Suppressor macrophage treated with lipopolysaccharide for 1 hour (primary cell): ENCODE measurements around the gene TIMM29.

Experiments
- DNase-seq, 3 donors: peaks; one replicate each; pipeline ENCODE4 v3.0.0-alpha.2; 2020 to 2022

Gene TIMM29

DNA sequence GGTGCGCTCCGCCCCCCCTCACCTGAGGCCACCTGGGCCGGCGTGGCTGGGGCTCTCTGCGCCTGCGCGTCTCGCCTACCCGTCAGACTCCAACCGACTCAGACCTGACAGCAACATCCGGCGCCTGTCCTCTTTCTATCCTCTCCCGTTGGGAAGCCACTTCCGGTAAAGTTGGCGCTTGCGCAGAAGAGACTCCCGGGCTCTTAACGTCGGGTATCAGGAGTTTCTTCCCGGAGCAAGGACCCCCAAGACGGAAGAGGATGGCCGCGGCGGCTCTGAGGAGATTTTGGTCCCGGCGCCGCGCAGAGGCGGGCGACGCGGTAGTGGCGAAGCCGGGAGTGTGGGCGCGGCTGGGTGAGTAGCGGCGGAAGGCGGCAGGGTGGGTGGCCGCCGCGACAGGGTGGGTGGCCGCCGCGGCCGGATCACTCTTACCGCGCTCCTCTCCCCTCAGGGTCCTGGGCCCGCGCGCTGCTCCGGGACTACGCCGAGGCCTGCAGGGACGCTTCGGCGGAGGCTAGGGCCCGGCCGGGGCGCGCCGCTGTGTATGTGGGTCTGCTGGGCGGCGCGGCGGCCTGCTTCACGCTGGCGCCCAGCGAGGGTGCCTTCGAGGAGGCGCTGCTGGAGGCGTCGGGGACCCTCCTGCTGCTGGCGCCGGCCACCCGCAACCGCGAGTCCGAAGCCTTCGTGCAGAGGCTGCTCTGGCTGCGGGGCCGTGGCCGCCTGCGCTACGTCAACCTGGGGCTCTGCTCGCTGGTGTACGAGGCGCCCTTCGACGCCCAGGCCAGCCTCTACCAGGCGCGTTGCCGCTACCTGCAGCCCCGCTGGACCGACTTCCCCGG, at the start of gene TIMM29, which contains the start of gene YIPF2:
TIMM29 (plus strand) TSS at position 249 of the 839 bp plus-strand sequence; CDS start at position 261, 12 bp downstream.
YIPF2 (minus strand) TSS at position 77 of the 839 bp plus-strand sequence. CDS start 229 bp downstream, outside the sequence.
- DNase-seq: peak; percentile 96 to 99 (median 99)

- no peak for DNase-seq
Measured at GRCh38 chr19:10881403-10882107, 47.1 kb upstream of the TIMM29 start.

GRCh38 chr19:10882108-10882457, 46.5 kb upstream of the TIMM29 start:
- DNase-seq: no peak

DNA sequence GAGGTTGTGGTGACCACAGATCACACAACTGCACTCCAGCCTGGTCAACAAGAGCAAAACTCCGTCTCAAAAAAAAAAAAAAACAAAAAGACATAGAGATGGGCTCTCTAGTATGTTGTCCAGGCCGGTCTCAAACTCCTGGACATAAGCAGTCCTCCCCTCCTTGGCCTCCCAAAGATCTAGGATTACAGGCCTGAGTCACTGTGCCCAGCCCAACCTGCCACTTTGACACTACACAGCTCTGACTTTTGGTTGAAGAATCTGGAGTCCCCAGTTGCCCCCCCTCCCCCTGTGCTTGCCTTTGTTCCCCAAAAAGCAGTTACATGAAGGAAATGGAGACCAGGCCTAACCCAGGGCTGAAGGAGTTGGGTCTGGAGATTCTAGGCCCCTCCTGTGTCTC, 44.3 kb upstream of the TIMM29 start:
- DNase-seq: peak; percentile 35 to 49 (median 46)

GRCh38 chr19:10885201-10886169, 43.1 kb upstream of the TIMM29 start:
- DNase-seq: no peak

DNA sequence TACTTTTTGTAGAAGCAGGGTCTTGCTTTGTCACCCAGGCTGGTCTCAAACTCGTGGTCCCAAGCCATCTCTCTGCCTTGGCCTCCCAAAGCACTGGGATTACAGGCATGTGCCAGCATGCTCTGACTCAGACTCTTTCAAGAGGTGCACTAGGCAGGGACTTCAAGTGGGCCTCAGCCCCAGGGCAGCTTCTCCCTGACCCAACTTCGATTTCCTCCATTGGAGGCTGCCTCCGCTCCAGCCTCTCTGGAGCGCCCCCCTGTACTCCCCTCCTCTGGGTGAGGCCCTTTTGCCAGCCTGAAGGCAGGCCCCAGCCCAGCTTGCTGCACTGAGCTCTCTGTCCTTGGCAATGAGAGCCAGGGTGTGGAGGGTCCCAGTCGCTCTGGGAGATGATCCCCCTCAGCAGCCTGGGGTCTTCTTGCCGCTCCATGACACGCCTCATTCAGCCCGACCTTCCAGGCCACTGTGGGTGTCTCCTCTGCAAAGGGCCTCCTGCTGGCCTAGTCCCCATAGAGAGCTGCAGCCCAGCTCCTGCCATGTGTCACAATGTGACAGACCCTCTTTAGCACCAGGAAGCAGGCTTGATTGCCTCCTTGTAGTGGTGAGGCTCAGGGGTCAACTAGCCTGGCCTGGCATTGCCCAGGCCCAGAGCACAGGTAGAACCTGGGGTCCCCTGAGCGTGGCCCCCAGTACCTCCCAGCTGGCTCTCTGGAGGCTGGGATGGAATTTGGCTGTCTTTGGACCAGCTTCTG, 40.8 kb upstream of the TIMM29 start:
- no peak for DNase-seq

DNA sequence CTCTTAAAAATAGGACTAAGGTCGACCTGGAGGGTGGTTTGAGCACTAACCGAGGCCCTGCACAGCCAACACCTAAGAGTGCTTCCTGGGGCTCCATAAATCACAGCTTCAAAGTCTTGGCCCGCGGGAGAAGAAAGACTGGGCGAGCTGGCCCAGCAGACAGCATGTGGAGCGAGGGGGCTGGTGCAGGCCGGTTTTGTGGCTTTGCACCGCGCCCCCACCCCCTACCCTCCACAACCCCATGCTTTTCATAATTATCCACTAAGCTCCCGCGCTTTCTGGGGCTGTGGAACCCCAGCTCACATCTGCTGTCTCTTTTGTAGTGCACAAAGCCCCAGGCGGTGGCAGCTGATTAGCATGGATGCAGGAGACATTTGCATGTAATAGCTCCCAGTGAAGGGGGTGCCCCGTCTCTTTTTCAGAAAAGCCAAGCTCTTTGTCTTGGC, 40.2 kb upstream of the TIMM29 start:
- no peak for DNase-seq

GRCh38 chr19:10889880-10890279, 38.7 kb upstream of the TIMM29 start:
- no peak for DNase-seq

- DNase-seq: no peak
Measured at GRCh38 chr19:10891405-10892086, 37.1 kb upstream of the TIMM29 start.

DNA sequence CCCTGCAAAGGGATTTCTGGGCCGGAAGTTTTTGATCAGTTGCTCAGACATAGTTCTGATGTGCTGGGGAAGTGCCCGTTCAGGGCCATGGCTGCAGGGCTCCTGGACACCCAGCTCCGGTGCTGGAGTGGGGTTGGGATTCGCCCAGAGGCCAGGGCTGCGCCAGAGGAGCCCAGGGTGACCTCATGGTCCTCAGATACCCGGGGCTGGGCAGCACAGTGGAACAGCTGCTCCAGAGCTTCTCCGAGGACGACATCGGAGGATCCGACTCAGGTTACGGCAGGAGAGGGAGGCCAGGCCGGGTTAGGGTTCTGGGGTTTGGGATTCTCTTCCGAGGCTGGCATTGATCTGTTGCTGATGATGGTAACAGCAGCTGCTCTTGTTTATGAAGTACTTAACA, 36.4 kb upstream of the TIMM29 start:
- no peak for DNase-seq

- no peak for DNase-seq
Measured at GRCh38 chr19:10894911-10895213, 33.7 kb upstream of the TIMM29 start.

- no peak for DNase-seq
Measured at GRCh38 chr19:10895363-10895762, 33.2 kb upstream of the TIMM29 start.

DNA sequence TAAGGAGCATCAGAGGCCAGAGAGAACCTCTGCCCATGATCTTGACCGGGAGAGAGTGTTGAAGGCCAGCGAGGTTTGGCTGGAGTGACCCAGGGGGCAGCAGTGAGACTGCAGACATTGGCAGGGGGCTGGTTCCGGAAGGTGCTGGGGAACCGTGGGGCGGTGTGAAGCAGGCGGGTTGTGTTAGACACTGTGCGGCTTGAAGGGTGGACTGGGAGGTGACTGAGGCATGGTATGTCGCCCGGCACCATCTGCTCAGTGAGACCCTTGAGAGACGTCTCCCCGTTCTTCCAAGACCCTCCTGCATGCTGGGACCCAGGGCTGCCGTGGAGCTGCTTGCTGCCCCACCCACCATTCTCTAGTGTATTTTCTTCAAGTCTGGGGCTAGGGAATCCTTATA, 32.7 kb upstream of the TIMM29 start:
- DNase-seq: no peak

DNA sequence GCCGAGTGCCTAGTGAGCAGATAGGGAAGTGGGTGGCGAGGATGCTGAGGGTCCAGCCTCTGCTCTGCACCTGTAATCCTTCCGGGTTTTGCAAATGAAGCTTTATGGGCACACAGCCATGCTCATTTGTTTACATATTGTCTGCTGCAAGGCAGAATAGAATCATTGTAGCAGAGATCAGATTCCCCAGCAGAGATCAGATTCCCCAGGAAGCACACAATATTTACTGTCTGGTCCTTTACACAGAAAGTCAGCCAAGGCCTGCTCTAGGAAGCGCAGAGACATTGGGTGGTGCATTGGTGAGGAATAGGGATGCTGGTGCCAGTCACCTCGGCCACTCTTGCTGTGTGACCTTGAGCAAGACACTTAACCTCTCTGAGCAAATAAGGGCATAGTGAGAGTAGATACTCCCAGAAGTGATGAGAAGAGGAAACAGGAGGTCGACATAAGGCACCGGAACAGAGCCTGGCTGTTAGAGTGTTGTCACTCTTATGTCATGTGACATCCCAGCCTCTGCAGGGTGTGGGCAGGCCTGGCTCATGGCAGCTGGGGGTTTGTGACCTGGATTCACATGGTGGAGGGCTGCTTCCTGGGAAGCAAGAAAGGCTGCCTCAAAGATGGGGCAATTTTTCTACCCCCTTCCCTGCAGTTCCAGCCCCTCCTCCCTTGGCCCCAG, 31.6 kb upstream of the TIMM29 start:
- DNase-seq: peak; percentile 44 to 62 (median 50)

GRCh38 chr19:10898633-10899032, 30.0 kb upstream of the TIMM29 start:
- no peak for DNase-seq

GRCh38 chr19:10899151-10899653, 29.4 kb upstream of the TIMM29 start:
- no peak for DNase-seq

GRCh38 chr19:10907925-10908324, 20.7 kb upstream of the TIMM29 start:
- DNase-seq: no peak

GRCh38 chr19:10908380-10908960, 20.1 kb upstream of the TIMM29 start:
- no peak for DNase-seq

- no peak for DNase-seq
Measured at GRCh38 chr19:10911579-10912363, 16.8 kb upstream of the TIMM29 start.

GRCh38 chr19:10912619-10913018, 16.0 kb upstream of the TIMM29 start:
- DNase-seq: no peak
